MM.1S (cell line): ENCODE measurements around the gene SH3TC1.

Experiments
- DNase-seq: peaks from one replicate; pipeline ENCODE4 v3.0.0-alpha.2; 2015
- H2AFZ ChIP-seq: fragments of 300-600 bp; sonication (generic); 2 replicates; pipeline ENCODE4 v1.6.0; 2016; ENCODE audit warnings: antibody characterized with exemption, low read length
- H3F3A ChIP-seq: fragments of 300-600 bp; sonication (generic); 2 replicates; pipeline ENCODE4 v1.6.1; 2016; ENCODE audit warnings: mild to moderate bottlenecking, antibody characterized with exemption, low read length, moderate library complexity, mixed read lengths; ENCODE audit not compliant: insufficient read depth
- H3K27ac ChIP-seq: fragments of 300-600 bp; sonication (generic); 2 replicates; pipeline ENCODE4 v1.5.1; 2016; ENCODE audit warnings: mild to moderate bottlenecking, low read length
- H3K27me3 ChIP-seq: fragments of 300-600 bp; sonication (generic); replicated peaks from 2 replicates; pipeline ENCODE4 v1.6.0; 2016; ENCODE audit warnings: low read length; ENCODE audit not compliant: insufficient read depth
- H3K36me3 ChIP-seq: fragments of 300-600 bp; sonication (generic); replicated peaks from 2 replicates; pipeline ENCODE4 v1.6.1; 2016; ENCODE audit warnings: mild to moderate bottlenecking, low read length, mixed read lengths; ENCODE audit not compliant: insufficient read depth
- H3K4me1 ChIP-seq: fragments of 300-600 bp; sonication (generic); 2 replicates; pipeline ENCODE4 v1.6.1; 2016; ENCODE audit warnings: low read length, mixed read lengths
- H3K4me2 ChIP-seq: fragments of 300-600 bp; sonication (generic); 2 replicates; pipeline ENCODE4 v1.6.0; 2016; ENCODE audit warnings: low read depth, low read length
- H3K4me3 ChIP-seq: fragments of 300-600 bp; sonication (generic); 2 replicates; pipeline ENCODE4 v1.5.1; 2016; ENCODE audit warnings: low read length, mixed read lengths
- H3K79me2 ChIP-seq: fragments of 300-600 bp; sonication (generic); 2 replicates; pipeline ENCODE4 v1.6.1; 2016; ENCODE audit warnings: mixed run types, low read length, mixed read lengths
- H3K9ac ChIP-seq: fragments of 300-600 bp; sonication (generic); 2 replicates; pipeline ENCODE4 v1.6.1; 2016; ENCODE audit warnings: low read length, mixed read lengths
- H3K9me2 ChIP-seq: fragments of 300-600 bp; sonication (generic); replicated peaks from 2 replicates; pipeline ENCODE4 v1.6.1; 2016; ENCODE audit warnings: mild to moderate bottlenecking, low read length, mixed read lengths; ENCODE audit not compliant: insufficient read depth
- H3K9me3 ChIP-seq: fragments of 300-600 bp; sonication (generic); replicated peaks from 2 replicates; pipeline ENCODE4 v1.6.1; 2016; ENCODE audit warnings: mild to moderate bottlenecking, low read length, mixed read lengths; ENCODE audit not compliant: insufficient read depth
- H4K20me1 ChIP-seq: fragments of 300-600 bp; sonication (generic); 2 replicates; pipeline ENCODE4 v1.6.1; 2016; ENCODE audit warnings: mild to moderate bottlenecking, low read length, moderate library complexity, mixed read lengths; ENCODE audit not compliant: insufficient read depth
- EZH2 ChIP-seq: fragments of 300-600 bp; sonication (generic); optimal IDR thresholded peaks from 2 replicates; pipeline ENCODE3; 2017; ENCODE audit warnings: low read depth, mild to moderate bottlenecking, antibody characterized with exemption, low read length, mixed read lengths
- EZH2phosphoT487 ChIP-seq: fragments of 300-600 bp; sonication (generic); IDR thresholded peaks from 2 replicates; pipeline ENCODE4 v1.6.1; 2018; ENCODE audit warnings: antibody characterized with exemption, low read length
- TF ChIP-seq, protein P1 (sequence below): fragments of 300-600 bp; sonication (generic); IDR thresholded peaks from 2 replicates; pipeline ENCODE4 v1.5.1; 2016; ENCODE audit warnings: antibody characterized with exemption, low read length, mixed read lengths

The SH3TC1 gene

DNA sequence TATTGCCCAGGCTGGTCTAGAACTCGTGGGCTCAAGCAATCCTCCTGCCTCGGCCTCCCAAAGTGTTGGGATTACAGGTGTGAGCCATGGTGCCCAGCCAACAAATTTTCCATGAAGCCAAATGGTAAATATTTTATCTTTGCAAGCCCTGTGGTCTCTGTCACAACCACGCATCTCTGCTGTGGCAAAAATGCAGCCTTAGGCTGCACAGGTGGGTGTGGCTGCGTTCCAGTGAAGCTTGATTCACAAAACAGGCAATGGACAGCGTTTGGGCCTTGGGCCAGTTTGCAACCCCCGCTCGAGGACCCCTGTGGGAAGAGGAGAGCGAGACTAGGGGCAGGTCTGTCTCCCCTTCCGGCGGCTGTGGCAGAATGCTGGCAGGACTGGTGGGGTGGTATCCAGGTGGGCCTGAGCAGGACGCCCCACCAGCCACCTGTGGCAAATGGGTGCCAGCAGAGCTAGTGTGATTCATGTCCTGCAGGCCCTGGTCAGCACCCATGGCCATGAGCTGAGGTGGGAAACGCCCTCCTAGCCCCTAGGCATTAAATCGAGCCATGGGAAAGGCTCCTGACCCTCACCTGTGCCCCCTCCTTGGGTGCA is 90.2 kb downstream of the SH3TC1 start:
- H3K27ac ChIP-seq = no peak overlapping the region
- H3K9me3 ChIP-seq = no peaks in the 10 kb centered on the region
- TF ChIP-seq, protein P1, sequence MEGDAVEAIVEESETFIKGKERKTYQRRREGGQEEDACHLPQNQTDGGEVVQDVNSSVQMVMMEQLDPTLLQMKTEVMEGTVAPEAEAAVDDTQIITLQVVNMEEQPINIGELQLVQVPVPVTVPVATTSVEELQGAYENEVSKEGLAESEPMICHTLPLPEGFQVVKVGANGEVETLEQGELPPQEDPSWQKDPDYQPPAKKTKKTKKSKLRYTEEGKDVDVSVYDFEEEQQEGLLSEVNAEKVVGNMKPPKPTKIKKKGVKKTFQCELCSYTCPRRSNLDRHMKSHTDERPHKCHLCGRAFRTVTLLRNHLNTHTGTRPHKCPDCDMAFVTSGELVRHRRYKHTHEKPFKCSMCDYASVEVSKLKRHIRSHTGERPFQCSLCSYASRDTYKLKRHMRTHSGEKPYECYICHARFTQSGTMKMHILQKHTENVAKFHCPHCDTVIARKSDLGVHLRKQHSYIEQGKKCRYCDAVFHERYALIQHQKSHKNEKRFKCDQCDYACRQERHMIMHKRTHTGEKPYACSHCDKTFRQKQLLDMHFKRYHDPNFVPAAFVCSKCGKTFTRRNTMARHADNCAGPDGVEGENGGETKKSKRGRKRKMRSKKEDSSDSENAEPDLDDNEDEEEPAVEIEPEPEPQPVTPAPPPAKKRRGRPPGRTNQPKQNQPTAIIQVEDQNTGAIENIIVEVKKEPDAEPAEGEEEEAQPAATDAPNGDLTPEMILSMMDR = no peak
- TF ChIP-seq EZH2 = no peak
- no peak for TF ChIP-seq EZH2phosphoT487
- H2AFZ ChIP-seq = no peak overlapping the region
- no peaks in the 10 kb centered on the region for H4K20me1 ChIP-seq
- H3F3A ChIP-seq = no peaks in the 10 kb centered on the region
- H3K27me3 ChIP-seq = peaks cover 83% of the 10 kb centered on the region
- no peak overlapping the region for H3K9ac ChIP-seq
- no peak overlapping the region for H3K4me2 ChIP-seq
- H3K4me3 ChIP-seq = no peak overlapping the region
- no peak for DNase-seq
- H3K79me2 ChIP-seq = no peaks in the 10 kb centered on the region
- H3K4me1 ChIP-seq = no peaks in the 10 kb centered on the region
- no peaks in the 10 kb centered on the region for H3K9me2 ChIP-seq
- no peaks in the 10 kb centered on the region for H3K36me3 ChIP-seq

DNA sequence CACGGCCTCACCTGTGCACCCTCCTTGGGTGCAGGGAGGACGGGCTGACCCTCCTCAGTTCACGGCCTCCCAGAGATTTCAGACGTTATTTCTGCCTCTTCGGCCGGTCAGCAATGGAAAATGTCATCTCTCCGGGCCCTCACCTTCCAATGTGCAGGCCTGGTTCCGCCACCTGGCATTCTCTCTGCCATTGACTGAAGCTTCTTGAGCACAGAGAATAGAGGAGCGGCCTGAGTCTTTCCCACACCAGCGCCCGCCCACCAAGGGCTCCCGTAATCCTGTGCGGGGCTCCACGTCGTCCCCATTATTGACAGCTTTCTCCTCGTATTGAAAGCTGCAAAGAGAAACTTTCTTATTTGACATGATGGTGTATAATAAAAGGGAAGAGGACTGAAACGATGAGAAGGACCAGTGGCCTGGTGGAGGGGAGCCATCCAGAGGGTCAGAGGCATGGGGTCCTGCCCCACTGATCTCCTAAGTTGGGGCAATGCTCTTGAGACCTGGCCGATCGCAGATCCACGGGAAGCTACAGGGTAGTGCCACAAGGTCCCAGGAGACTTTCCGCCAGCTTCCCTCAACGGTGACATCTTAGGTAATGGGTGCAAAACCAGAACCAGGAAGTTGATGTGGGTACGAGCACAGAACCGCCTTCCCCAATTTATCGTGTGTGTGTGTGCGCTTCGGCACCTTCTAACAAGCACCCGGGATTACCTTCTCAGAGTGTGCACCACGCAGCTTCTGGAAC is 91.0 kb downstream of the SH3TC1 start:
- Histone ChIP-seq H3K9me2 (no peaks in the 10 kb centered on the region), H3K4me1 (no peaks in the 10 kb centered on the region), H3K9me3 (no peaks in the 10 kb centered on the region), H3K4me3 (no peak overlapping the region), H3K27ac (no peak overlapping the region), H3K4me2 (no peak overlapping the region), H3K27me3 (peaks cover 74% of the 10 kb centered on the region), H2AFZ (no peak overlapping the region), H4K20me1 (no peaks in the 10 kb centered on the region), H3F3A (no peaks in the 10 kb centered on the region), H3K79me2 (no peaks in the 10 kb centered on the region), H3K36me3 (no peaks in the 10 kb centered on the region), H3K9ac (no peak overlapping the region)
- TF ChIP-seq EZH2 (no peak), EZH2phosphoT487 (no peak)
- TF ChIP-seq, protein P1 = no peak
- no peak for DNase-seq

DNA sequence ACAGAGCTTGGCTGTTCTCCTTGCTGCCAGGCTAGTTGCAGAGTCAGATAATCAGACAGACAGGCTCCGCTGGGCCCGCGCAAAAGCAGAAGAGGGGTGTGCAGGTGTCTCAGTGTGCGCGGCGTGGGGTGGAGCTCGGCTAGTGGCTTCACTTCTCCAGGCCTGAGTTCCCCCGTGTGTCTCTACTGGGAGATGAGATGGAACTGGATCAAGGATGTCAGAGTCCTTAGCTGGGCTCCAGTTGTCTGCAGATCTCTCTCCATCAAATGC is 91.5 kb downstream of the SH3TC1 start:
- H4K20me1 ChIP-seq = no peaks in the 10 kb centered on the region
- no peak overlapping the region for H2AFZ ChIP-seq
- no peaks in the 10 kb centered on the region for H3K36me3 ChIP-seq
- H3K4me2 ChIP-seq = no peak overlapping the region
- H3K4me3 ChIP-seq = no peak overlapping the region
- no peaks in the 10 kb centered on the region for H3K79me2 ChIP-seq
- H3K9me3 ChIP-seq = no peaks in the 10 kb centered on the region
- H3K27me3 ChIP-seq = peaks cover 70% of the 10 kb centered on the region
- TF ChIP-seq, protein P1 = no peak
- TF ChIP-seq EZH2 = no peak
- no peak for TF ChIP-seq EZH2phosphoT487
- no peaks in the 10 kb centered on the region for H3F3A ChIP-seq
- no peak overlapping the region for H3K27ac ChIP-seq
- DNase-seq = no peak
- no peaks in the 10 kb centered on the region for H3K4me1 ChIP-seq
- H3K9me2 ChIP-seq = no peaks in the 10 kb centered on the region
- H3K9ac ChIP-seq = no peak overlapping the region
